Tongue (tissue), 2 donors: Measurements from ENCODE around the gene ME1. TPM values are rescaled to one million over a fixed set of nuclear protein-coding genes. Genes with fewer than 3 reads are reported as not detected.
A peak's percentile ranks its signal among the peaks of the same experiment; 100 is the strongest.
"Not testable (repeated sequence)": the region's sequence is repeated elsewhere in the genome, so short reads cannot be mapped to it uniquely, and the experiment has no call there.

Source experiments
- DNase-seq: peaks from one replicate; pipeline ENCODE4 v3.0.0-alpha.2; 2015
- total RNA-seq: library from RNA; depleted of rRNA; stranded (reverse); fragments of >200 nt; gene quantifications from one replicate; pipeline ENCODE4 v1.2.3, GENCODE V29; 2014

Gene ME1
- total RNA-seq, 1 donor from 2014 or later = 4.0 TPM

DNA sequence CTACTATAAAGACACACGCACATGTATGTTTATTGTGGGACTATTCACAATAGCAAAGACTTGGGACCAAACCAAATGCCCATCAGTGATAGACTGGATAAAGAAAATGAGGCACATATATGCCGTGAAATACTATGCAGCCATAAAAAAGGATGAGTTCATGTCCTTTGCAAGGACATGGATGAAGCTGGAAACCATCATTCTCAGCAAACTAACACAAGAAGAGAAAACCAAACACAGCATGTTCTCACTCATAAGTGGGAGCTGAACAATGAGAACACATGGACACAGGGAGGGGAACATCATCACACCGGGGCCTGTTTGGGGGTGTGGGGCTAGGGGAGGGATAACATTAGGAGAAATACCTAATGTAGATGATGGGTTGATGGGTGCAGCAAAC, 174.1 kb downstream of the ME1 start:
- not testable (repeated sequence) for DNase-seq

DNA sequence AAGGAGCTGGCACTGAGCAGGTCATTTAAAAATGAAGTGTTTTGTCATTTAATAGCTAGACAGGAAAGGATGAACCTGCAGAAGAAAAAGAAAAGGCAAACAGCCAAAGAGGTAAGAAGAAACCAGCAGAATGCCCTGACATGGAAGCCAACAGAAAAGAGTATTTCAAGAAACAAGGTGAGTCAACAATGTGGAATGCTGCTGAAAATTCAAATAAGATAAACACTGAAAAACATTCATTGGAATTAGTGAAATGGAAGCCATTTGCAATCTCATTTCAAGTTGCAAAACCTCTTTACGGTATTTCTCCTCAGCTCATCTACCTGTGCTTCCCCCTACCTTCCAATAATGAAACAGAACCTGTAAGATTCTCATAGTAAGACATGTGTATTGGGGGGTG, 178.1 kb downstream of the ME1 start:
- DNase-seq = no peak

DNA sequence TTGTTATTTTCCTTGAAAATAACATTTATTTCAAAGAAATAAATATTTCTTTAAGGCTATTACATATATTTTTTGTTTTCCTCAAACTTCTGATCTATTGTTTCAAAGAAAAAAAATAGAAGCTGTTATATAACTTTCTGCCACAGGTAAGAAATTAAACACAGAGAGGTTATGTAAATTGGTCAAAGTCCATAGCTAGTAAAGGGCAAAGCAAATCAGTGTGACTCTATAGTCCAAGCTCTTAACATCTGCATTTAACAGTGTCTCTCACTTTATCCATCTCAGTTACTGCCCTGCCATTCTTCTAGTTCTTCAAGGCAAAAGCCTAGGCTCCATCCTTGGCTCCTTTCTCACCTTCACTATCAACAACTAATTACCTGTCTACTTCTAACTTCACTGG, 180.6 kb downstream of the ME1 start:
- no peak for DNase-seq

DNA sequence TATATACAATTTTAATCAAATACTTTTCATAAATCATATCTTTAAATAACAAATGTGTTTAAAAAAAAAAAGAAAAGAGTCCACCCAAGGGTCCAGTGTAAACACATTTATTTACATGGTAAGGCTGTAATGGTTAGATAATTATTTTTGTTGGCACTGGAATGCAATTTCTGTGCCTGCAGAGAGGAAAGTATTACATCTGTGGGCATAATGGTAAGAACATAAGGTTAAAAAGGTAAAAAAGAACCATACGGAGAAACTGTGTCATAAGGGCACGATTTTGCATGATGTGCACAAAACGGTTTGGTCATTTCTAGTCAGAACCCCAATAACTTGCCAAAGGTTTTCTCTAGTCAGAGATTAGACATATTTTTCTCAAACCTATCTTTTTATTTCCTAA, 183.4 kb downstream of the ME1 start:
- no peak for DNase-seq

DNA sequence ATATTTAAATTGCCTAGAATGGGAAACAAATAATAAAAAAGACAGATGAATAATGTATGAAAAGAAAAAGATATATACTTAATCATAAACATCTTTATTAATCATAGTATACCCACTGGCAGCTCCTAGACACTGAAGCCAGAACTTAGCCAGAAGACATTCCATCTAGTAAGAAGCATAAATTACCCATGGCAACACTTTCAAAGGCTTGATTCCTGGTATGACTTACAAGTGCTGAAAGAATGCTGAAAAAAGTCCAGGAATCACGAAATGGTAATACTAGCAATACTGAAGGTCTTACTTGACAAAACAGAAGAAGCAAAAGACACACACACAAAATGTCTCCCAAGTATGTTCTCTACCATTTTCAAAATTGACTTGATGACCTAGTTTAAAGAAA, 199.7 kb downstream of the ME1 start:
- peak; percentile 30 for DNase-seq

DNA sequence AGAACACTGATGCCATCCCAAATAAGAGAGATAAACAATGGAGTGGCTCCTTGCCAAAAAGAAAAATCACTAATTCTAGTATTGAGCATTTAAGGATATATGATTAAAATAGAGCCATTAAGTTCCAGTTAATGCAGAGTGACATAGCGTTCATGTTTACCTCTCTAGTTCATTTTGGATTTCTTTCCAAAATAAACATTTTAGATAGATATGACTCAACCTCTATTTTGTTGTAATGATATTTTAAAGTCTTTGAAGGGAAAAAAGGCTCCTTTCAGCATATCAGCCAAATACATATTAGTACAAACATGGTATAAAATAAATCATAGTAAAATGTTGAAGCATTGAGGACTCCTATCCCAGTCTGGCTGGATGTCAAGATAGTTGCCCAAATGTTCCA, 204.3 kb downstream of the ME1 start:
- DNase-seq = no peak

DNA sequence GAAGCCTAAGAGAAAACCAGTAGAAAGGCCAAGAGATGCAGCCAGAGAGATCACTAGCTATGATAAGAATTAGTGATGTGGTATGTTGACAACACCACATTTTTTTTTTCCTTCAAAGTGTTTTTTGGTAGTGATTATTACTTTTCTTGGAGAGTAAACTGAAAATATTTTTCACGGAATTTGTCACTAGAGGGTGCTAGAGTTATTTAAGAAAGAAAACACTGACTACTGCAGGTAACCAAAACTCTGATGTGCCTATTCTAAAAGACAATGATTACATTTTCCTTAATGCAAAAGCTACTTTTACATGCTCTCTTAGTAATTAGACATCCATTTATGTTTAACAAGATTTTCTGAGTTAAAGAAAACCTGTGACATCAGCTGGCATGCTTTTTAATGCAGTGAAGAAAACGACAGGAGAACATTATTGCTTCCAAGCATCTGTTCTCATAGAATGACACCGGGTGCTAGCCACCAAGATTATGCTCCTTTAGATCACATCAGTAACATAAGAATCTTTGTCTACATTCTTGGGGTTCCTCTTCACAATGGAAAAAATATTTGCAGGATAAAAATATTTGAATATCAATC, 208.9 kb downstream of the ME1 start:
- peak; percentile 72 for DNase-seq

DNA sequence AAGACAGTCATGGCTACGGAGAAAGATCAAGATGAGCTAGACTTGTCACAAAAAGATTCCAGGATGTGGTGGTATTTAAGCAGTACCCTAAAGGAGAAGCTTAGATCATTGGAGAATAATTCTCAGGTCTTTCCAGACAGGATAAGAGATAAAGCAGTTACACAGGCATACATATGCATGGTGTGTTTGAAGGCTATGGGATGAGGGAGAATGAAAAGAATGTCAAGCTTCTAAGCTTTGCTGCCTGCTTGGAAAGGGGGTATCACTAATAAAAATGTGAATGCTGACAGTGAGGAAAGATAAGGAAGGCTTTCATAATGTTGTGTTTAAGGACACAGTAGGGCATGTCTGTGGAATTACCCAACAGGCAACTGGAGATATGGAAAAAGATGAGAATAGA, 209.6 kb downstream of the ME1 start:
- no peak for DNase-seq

DNA sequence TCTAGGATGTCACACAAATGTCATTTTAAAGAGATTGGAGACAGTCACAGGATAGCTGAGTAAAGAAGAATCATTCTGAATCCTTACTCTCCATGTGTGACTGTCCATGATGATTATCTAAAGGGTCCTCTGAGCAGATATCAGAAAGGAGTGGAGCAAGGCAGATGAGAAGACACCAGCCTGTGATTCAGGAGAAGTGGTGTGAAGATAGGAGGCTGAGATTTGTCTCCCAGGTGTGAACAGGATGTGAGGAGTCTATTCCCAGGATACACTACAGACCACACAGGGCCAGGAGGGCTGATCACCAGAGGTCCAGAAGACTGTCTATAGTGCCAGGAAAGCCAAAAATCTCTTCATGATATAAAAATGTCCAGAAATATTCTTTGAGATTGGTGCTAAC, 210.7 kb downstream of the ME1 start:
- no peak for DNase-seq

DNA sequence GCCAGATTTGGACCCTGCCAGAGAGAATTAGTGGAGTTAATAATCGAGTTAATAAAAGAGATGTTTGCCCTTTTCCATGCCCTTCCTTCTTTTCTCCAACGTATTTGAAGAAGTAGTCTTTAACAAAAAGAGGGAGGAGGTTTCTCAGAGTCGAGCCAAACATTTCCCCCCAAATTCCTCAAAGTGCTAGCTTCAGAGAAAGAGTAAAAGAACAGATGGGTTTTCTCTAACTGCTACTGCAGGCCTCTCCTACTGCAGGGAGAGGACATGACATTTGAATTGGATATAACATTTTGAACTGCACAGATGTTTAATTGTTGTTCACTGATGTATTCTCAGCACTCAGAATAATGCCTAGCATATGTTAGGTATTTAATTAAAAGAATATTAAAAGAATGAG, 212.2 kb downstream of the ME1 start:
- DNase-seq = no peak

DNA sequence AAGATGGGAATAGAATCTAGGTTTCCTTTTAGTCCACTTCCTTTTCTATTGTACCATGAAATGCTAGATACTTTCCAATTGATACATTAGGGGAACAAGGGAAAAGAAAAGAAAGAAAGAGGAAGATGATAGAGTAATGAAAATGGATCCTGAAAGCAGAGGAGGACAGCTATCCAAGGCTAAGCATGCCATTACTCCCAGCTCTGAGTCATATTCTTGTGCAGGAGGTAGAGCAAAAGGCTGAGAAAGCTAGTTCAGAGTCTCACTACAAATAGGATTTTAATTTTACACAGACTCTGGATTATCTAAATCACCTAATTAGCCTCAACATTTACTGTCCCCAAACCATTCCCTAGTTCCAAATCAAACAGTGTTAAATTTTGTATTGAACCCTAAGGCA, 214.0 kb downstream of the ME1 start:
- no peak for DNase-seq

DNA sequence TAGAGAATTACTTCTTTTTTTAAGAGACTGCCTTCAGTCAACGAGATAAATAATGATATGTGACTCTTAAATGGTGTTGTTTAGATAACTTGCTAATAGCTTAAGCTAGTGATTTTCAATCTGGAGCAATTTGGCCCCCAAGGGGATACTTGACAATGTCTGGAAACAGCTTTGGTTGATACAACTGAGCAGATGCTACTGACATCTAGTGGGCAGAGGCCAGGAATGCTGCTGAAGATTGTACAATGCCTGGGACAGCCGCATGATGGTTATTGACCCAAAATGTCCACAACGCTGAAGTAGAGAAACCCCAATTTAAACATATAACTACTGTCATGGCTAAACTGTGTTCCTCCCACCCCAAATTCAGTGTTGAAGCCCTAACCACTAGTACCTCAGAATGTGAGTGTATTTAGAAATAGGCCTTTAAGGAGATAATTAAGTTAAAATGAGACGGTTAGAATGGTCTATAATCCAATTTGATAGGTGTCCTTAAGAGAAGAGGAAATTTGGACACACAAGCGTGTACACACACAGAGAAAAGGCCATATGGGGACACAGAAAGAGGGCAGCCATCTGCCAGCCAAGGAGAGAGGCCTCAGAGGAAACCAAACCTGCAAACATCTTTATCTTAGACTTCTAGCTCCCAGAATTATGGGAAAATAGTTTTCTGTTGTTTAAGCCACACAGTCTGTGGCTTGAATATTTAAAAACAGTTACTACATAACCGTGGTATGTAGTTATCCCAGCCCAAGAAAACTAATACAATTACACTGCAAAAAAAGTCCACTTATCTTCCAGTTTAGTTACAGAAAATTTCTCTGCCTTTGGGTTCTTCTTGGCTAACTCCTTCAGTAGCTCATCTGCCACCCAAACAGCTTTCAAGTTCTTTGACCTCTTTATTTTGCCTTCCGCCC, 215.5 kb downstream of the ME1 start:
- peak; percentile 89 for DNase-seq

DNA sequence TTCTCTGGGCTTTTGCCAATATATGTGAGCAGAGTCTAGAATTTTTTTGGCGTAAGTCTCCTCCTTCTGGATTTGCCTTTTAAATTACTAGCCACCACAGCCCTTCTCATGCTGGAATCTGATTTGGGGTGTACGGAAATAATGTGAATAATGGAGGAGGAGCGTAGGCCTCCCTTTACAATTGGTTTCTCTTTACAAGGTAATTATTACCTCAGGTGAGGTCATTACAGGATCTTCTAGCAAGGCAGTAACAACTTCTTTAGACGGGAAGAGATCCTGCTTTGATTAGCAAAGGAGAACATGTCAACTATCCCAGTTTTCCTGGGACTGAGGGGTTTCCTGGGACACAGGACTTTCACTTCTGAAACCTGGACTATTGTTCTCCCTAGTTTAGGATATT, 228.8 kb downstream of the ME1 start:
- DNase-seq = no peak

DNA sequence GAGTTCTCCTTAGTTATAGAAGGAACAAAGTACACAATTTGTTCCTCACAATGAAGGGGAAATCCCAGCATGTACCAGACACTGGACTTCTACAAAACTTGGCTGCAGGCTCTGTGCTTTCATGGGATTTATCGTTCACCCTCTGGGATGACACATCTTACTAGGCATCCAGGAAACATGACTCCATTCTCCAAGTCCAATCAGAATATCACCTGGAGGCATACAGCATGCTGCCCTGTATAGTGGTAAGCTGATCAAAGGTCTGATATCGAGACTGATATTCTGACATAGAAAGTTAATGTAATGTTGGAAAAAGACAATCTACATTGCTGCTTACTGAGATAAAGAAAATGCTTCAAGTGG, 231.0 kb downstream of the ME1 start:
- no peak for DNase-seq

DNA sequence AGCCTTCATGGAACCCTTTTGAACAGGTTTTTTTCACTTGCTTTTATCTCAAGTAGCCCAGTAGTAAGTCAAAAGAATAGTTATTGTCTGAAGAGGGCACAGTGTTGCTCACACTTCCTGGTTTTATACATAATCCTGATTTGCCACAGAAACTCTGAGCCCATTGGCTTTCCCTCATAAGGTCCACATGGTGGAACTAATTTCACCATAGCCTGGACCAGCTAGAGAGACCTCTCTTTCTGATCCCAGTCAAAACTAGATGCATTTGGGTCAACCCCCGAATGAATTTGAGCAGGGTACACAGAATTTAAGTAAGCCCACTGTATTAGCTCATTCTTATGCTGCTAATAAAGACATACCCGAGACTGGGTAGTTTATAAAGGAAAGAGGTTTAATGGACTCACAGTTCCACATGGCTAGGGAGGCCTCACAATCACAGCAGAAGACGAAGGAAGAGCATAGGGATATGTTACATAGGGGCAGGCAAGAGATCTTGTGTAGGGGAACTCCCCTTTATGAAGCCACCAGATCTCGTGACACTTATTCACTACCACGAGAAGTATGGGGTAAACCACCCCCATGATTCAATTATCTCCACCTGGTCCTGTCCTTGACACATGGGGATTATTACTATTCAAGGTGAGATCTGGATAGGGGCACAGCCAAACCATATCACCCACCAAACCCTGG, 231.5 kb downstream of the ME1 start:
- DNase-seq = no peak

DNA sequence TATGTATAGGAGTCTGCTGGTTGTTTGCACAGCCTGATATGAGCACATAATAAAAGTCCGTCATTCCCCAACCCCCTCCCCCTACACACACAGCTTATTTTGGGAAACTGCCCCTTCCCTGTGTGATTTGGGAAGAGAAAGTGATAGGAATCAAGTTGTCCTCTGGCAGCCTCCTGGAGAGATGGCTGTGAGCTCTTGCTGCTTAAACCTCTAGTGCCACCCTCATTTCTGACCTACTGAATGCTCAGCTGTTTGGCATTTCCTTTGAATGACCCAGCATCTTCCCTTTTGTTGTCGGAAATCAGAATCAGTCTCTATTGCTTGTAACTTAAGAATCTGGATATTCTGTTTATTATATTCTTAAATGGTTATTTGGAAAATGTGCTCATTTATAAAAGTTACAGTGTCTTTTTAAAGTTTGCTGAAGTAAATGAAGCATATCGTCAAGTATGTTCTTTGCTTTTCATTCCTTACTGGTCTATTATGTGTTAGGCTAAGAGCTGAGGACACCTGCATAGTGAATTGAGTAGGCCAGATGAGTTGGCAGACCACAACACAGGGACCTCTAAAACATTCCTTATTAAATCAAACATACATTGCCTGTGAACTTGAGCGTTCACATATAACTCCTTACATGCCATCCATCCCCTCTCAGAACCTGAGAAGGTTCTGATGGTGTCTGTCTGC, 232.2 kb downstream of the ME1 start:
- DNase-seq = no peak

DNA sequence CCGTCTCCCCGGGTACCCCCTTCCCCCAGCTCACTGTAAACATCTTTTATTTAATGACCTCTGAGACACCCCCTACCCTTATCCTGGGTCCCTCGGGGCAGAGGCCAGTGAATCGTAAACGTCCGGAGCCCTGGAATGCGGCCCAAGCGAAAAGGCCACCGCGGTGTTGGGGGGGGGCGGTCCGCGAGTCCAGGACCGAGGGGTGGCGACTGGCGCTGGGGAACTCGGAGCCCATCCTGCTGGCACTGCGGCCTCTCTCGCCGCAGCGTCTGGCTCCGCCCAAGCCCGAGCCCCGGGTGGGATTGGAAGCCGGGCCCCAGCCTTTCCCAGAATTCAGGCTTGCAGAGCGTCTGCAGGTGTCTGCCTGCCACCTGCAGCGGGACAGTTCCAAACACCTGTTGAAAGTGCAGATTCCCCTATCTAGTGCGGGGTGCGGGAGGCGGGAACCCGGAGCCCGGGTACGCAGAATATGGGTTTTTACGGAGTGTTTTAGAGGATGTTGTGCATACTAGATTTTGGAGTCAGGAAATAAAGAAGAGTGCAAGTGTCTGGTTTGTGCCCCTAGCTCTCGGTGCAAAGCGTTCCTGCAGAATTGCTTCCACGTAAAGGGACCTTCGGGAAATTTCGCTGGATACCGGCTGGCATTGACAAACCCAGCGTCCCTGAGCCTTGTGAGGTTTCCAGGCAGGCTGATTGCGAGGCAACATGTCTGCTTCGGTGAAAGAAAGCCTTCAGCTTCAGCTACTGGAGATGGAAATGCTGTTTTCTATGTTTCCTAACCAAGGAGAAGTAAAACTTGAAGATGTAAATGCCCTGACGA, 236.9 kb downstream of the ME1 start:
- DNase-seq = peak; percentile 56

DNA sequence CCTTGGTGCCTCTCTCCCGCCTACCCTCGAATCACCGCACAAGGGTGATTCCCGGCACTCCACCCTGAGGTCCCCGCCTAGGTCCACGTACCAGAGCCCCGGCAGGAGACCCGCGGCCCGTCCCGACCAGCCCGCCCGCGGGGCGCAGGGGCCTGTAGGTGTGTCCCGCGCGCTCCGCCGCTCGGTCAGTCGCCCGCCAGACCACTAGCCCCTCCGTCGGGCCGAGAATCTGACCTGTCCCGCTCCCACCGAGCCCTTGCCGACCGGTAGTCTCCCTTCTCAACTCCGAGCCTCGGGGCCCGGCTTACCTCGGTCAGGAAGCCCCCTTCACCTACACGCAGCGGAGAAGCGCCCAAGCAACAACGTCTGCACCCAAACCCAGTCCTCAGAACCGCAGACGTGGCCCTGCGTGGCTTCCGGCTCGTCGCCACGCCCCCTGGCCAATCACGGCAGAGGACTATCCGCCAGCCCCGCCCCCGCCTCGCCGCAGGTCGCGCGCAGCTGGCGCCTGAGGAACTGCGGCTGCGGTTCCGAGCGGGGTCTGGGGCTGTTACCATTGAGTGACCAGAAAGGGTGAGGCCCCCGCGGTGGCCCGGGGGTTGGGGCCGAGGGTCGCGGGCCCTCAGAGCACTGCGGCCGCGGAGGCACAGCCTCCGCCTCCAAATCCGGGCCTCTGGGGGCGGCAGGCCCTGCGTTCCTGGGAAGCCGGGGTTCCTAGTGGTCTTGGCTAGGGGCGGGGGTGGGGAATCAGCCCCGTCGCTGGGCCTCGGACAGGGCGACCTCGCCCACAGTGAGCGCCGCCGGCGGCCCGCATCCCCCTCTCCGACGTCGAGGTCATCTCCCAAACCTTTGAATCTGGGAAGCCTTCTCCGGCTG, 237.7 kb downstream of the ME1 start, which contains the start of the genes PGM3 and RWDD2A:
PGM3 (minus strand) TSS at position 395 of the 876 bp plus-strand sequence. CDS start 2,253 bp downstream, outside the sequence.
RWDD2A (plus strand) TSS at position 487 of the 876 bp plus-strand sequence. CDS start 1,095 bp downstream, outside the sequence.
- DNase-seq = peak; percentile 95

DNA sequence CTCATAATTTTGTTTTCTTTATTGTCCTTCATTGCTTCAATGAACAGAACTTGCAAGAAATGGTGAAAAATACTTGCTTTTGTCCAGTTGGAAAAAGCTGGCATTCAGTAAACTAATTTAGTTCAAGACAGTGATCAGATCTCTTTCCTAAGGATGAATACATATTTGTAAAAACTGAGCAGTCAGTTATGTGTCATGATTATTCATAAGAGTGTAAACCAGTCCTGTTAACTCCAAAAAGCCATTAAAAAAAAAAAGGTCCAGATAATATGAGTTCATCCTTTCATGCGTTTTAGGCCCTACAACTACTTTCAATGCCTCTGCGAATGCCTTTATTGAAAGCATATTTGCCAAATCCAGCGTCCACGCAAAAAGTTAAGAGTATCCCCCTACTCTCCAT, 238.4 kb downstream of the ME1 start:
- no peak for DNase-seq

DNA sequence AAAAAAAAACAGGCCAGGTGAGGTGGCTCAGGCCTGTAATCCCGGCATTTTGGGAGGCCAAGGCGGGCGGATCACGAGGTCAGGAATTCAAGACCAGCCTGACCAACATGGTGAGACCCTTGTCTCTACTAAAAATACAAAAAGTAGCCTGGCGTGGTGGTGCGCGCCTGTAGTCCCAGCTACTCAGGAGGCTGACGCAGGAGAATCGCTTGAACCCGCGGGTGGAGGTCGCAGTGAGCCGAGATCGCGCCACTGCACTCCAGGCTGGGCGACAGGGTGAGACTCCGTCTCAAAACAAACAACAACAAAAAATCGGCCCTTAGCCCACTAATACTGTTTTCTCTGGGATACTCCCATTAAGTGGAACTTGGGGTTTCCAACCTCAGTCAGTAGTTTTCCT, 238.9 kb downstream of the ME1 start:
- DNase-seq = not testable (repeated sequence)

DNA sequence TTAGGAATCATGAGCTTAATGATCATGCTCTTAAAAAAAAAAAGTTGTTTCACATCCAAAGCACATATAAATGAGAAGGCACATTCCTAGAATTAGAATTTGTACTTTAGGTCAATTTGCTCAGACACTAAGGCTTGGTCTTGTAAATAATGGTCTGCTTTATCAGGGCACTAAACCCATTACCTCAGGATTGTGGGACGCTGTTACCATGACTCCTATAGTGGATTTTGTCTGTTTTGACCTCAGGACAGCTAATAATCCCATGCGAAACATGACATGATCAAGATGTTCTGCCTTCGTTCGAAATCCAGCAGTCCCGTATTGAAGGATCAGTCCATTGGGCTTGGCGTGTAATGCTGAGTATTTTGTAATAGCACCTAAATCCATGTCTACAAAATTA, 240.2 kb downstream of the ME1 start:
- DNase-seq = no peak
